GM04503 (cell line): ENCODE measurements around the gene GALNT11.
"Not testable (repeated sequence)": the region's sequence is repeated elsewhere in the genome, so short reads cannot be mapped to it uniquely, and the experiment has no call there.

Experiments
- DNase-seq: peaks from one replicate; pipeline ENCODE4 v3.0.0-alpha.2; 2012; ENCODE audit warnings: low read depth

GALNT11 gene

DNA sequence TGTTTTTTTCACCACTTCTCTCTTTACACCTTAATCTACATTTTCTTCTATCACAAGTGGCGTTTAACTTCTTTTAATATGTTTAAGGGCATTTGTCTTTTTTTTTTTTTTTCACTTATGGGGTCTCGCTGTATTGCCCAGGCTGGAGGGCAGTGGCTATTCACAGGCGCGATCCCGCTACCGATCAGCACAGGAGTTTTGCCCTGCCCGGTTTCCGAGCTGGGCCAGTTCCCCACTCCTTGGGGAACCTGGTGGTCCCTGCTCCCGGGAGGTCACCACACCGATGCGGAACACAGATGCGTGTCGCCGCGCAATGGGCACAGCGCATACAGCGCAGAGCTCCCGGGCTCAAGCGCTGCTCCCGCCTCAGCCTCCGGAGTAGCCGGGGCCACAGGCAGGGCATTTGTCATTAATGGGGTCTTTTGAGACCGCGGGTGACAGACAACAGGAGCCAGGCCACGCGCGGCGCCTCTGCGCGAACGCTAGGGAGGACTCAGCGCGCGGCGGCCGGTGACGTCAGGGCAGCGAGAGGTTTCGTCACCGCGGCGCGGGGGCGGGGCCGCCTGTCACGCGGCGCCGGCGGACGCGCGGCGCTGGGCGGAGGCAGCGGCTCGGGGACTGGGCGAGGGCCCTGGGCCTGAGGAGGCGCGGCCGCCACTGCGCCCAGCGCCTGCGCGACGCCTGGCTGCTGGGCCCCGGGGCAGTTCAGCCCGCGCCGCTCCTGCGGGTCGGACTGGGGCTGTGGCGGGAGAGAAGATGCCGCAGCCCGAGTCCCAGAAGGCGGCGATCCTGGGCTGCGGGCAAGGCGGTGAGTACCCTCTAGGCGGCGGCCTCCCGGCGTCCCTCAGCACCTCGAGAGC is at the start of gene GALNT11:
GALNT11 (plus strand) TSS at position 598 of the 860 bp plus-strand sequence. CDS start 68,554 bp downstream, outside the sequence.
- DNase-seq, result no peak

DNA sequence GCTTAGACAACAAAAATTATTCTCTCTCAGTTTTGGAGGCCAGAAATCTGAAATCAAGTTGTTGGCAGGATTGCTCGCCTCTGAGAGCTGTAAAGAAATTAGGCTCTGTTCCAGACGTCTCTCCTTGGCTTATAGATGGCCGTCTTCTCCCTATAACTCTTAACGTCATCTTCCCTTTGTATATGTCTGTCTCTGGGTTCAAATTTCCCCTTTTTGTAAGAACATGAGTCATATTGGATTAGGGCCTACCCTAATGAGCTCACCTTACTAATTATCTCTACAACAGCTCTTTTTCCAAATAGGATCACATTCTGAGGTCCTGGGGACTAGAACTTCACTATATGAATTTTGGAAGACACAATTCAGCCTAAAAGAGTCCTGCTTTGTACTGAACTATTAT is 46.9 kb upstream of the GALNT11 start:
- no peak for DNase-seq

DNA sequence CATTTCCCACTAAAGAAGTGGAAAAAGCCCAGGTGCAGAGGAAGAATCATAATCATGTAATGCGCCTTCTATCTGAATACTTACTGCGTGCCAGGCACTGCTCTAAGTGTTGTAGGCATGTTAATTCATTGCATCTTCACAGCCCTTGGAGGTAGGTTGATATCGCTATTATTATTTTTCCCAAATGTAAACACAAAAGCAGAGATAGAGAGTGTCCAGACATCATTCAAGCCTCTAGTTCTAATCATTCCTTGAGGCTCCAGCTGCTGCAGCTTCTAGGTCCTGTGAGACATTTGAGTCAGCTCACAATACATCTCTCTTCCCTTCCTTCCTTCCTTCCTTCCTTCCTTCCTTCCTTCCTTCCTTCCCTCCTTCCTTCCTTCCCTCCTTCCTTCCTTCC is 44.3 kb upstream of the GALNT11 start:
- no peak for DNase-seq

DNA sequence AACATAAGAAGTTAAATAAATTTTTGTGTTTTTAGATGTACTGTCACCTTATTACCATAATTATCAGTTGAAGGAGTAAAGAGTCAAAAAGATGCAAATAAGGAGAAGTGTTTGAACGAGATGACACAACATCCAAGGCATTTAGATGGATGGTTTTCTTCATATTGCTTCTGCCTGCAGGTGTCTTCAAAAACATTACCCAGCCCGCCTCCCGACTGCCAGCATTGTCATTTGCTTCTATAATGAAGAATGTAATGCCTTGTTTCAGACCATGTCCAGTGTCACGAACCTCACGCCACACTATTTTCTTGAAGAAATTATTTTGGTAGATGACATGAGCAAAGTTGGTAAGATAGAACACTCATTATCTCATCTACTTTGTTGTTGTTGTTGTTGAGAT is 42.7 kb upstream of the GALNT11 start:
- no peak for DNase-seq

DNA sequence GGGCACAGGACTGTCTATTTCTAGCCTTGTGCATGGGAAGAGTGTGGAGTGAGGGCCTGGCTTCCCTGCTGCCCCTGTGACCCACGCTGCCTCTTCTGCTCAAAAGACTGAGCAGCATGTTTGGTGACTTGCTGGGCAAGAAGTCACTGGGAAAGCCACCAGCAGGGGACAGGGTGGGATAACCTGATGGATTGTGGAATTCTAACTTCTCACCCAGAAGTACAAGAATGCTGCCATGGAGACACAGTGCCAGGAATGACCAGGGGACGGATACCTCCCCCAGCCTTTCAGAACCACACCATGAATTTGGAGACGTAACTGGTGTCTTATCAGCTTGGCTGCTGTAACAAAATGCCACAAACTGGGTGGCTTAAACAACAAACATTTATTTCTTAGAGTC is 40.9 kb upstream of the GALNT11 start:
- DNase-seq, result no peak

DNA sequence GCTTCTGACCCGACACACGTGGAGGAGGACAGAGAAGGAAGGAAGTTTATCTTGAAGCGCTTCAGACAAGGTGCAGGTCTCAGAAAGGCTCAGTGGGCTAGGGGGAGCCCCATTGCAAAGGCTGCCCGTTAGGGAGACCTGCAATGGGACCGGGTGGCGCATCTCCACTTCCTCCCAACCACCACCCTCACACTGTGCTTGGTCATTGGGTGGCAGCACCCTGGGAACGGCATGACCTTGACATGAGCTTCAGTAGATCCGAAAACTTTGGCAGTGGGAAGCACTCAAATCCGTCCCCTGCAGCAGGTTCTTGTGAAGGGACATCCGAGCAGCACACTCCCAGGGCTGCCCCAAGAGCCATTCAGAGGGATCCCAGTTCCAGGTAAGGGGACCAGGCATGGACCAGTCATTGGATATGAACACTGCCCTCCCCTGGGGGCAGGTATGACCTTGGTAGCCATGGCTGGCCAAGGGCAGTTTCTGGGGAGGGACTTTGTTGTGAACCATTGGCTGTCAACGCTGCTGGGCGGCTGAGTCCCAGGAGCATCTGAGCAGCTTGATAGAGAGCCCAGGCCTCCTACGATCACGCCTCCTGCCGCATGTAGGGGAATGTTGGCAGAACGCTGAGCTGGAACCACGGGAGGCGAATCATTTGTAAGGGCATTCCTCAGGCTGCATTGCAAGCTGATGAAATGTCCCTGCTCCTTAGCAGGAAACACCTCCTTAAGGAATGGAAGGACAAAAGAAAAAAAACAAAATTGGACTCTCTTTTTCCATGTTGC is 37.5 kb upstream of the GALNT11 start:
- no peak for DNase-seq

DNA sequence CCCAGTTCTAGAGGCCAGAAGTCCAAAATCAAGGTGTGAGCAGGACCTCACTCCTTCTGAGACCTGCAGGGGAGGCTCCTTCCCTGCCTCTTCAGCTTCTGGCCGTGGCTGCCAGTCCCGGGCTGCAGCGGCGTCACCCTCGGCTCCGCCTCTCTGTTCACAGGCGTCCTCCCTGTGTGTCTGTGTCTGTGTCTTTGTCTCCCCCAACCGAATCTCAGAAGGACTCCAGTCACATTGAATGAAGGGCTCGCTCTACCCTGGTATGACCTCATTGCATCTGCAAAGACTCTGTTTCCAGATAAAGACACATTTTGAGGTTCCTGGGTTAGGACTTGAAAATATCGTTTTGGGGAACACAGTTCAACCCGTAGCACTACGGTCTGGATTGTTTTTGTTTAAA is 33.1 kb upstream of the GALNT11 start:
- no peak for DNase-seq

DNA sequence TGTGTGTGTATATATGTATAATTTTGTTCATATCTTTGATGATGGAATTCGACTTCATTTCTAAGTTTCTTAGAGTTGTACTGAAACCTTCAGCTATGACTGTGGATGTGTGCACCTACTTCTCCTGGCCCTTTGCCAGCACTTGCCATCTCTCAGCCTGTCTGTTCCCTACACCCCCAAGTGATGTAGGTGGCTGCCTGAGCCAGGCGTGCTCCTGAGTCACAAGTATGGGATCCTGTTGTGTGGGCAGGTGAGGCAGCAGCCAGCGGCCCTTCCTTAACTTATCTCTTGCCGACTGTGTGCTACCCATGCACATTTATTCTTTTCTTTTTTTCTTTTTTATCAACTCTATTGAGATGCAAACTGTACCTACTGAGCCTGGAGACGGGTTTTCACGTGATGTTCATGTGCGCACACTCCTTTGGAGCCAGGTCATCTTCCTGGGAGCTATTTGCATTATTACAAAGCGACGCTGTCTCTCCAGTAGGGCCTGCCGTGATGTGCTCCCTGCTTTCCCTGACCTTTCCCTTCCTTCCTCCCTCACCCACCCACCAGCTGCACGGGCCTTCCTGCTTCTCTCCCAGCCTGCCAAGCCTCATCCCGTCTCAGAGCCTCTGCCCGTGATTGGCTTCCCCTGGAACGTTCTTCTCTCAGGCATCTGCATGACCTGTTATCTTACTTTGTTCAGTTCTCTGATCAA is 31.3 kb upstream of the GALNT11 start:
- no peak for DNase-seq

DNA sequence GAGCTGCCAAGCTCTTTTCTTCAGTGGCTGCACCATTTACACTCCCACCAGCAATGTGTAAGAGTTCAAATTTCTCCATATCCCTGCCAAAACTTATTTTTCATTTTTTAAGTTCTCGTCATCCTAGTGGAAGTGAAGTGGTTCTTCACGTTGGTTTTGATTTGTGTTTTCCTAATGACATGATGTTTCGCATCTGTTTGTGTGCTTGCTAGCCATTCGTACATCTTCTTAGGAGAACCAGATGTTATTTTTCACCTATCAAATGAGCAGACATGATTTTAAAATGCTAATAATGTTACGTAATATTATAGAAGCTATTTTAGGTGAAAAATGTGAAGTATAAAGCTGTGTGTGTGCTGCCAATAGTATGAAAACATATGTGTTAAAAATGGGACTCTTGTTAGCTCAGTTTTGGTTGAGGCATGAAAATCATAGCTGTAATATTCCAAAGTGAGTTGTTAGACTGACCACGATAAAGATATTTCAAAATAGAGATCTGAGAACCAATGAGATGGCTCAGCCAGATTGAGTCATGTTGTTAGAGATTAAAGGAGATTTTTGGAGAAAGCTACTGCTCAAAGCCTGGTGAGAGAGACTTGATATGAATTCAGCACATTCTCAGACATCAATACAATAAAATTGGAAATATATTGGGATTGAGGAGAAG is 25.9 kb upstream of the GALNT11 start:
- no peak for DNase-seq

DNA sequence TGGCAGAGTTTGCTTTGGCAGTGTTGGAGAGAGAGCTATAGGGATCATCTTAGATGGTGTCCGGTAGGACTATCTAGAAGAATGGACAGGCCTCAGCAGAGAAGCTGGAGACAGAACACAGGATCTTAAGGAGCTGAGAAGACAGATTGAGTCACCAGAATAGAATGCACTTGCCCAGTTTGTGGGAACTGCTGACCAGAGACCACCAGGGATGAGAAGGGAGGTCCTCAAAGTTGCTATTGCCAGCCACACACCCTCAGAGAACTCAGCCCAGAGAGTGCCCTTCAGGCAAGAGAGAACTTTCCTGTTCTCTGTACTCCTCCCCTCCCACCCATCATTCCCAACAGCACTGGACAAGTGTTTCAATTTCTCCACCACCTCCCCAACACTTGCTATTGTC is 25.3 kb upstream of the GALNT11 start:
- no peak for DNase-seq

DNA sequence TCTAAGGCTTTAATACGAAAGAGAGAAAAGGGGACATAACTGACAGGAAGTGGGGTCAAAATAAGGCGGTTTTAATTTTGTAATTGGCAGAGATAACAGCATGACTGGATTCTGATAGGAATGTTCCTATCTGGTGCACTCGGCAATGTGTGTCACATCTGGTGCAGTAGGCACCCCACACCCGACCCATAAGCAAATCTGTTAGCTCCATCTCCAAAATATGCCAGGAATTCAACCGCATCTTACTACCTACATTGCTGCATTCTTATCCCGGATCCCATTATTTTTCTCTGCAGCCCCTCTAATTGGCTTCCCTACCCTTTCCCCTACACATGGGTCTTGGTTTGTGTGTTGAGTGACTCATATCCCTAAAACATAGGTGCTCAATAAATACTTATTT is 19.1 kb upstream of the GALNT11 start:
- no peak for DNase-seq

DNA sequence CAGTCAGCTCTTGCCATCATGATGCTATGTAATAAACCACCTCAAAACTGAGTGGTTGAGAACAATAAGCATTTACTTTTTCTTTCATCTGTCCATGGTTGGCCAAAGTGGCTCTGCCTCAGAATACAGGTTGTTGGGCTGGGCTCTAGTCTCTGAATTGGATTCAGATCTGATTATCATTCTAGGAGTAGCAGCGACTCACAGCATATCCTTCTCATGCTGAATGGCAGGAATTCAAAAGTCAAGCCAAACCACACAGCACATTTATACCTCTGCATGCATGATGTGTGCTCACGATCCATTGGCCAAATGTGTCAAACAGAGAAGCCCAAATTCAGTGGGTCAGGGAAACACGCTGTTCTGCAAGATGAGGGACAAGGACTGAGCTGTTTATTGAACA is 13.6 kb upstream of the GALNT11 start:
- DNase-seq, result no peak

DNA sequence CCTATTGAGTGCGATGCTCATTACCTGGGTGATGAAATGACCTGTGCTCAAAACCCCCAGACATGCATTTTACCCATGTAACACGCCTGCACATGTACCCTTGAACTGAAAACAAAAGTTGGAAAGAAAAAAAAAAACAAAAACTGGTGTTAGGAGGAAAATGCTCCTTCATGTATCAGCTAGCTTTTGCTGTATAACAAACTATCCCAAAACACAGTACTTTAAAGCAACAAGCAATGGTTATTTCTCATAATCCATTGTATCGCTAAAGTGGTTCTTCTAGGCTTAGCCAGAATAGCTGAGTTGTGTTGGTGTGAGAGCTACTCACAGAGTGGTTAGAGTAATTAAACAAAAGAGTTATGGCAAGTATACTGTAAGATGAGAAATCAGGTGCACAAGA is 12.2 kb upstream of the GALNT11 start:
- no peak for DNase-seq

DNA sequence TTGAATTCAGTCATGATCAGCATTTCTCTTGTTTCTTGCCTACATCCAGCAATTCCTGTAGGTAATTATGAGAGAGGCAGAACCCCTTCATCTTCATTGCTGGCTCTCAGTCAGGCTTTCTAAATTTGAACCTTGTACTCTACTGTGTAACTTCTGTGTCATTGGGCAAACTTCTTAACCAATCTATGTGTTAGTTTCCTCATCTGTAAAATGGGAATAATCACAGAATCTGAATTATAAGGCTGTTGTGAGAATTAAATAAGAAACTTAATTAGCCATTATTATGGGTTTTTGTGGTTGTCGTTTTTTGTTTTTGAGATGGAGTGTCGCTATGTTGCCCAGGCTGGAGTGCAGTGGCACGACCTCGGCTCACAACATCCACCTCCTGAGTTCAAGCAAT is 11.5 kb upstream of the GALNT11 start:
- DNase-seq, result no peak

DNA sequence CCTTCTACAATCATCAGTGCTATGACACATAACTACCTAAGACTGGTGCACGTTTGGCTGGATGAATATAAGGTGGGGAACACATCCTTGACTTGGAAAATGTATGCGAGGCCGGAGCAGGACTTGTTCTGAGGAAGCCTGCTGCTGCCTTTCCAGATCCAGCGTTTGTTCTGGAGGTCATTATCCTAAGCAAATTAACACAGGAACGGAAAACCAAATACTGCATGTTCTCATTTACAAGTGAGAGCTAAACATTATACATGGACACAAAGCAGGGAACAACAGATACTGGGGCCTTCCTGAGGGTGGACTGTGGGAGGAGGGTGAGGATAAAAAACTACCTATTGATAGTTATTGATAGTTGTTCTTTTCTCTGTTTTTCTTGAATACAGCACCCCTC is 10.8 kb upstream of the GALNT11 start:
- no peak for DNase-seq

DNA sequence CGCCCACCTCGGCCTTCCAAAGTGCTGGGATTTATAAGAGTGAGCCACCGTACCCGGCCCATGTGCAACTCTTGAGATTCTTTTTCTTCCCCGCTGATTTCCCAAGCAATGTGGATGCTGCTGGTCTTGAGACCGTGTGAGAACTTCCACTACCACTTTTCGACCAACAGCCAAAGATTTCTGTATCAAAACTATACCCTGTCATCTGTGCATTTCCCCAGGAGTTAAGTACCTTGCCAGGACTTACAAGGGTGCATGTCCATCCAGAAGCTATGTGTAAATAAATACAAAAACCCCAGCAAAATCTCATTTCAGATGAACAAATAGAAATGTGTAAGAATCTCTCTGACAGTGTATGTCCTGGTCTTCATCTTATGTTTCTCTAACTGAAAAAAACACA is 9.9 kb upstream of the GALNT11 start:
- no peak for DNase-seq

DNA sequence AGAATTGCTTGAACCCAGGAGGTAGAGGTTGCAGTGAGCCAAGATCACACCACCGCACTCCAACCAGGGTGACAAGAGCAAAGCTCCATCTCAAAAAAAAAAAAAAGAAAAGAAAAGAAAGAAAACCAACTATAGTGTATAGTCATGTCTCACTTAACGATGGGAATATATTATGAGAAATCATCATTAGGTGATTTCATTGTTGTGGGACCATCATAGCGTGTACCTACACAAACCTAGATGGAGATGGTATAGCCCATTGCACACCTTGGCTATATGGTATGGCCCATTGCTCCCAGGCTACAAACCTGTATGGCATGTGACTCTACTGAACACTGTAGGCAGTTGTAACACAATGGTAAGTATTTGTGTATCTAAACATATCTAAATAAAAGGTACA is 8.5 kb upstream of the GALNT11 start:
- no peak for DNase-seq

DNA sequence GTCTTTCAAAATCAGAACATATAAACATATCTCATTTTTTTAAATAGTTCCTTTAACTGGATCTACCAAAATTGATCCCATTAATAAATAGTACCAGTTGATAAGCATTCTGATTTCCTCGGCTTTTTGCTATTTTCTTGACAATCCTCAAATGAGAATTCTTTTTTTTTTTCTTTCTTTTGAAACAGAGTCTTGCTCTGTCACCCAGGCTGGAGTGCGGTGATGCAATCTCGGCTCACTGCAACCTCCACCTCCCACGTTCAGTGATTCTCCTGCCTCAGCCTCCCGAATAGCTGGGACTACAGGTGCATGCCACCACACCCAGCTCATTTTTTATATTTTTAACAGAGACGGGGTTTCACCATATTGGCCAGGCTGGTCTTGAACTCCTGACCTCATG is 7.8 kb upstream of the GALNT11 start:
- not testable (repeated sequence) for DNase-seq

DNA sequence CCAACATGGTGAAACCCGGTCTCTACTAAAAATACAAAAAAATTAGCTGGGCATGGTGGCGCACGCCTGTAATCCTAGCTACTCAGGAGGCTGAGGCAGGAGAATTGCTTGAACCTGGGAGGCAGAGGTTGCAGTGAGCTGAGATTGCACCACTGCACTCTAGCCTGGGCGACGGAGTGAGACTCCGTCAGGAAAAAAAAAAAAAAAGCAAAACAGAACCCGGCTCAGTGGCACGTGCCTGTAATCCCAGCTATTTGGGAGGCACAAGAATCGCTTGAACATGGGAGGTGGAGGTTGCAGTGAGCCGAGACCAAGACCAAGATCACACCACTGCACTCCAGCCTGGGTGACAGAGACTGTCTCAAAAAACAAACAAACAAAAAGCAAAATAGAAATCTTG is 3.7 kb upstream of the GALNT11 start:
- not testable (repeated sequence) for DNase-seq

DNA sequence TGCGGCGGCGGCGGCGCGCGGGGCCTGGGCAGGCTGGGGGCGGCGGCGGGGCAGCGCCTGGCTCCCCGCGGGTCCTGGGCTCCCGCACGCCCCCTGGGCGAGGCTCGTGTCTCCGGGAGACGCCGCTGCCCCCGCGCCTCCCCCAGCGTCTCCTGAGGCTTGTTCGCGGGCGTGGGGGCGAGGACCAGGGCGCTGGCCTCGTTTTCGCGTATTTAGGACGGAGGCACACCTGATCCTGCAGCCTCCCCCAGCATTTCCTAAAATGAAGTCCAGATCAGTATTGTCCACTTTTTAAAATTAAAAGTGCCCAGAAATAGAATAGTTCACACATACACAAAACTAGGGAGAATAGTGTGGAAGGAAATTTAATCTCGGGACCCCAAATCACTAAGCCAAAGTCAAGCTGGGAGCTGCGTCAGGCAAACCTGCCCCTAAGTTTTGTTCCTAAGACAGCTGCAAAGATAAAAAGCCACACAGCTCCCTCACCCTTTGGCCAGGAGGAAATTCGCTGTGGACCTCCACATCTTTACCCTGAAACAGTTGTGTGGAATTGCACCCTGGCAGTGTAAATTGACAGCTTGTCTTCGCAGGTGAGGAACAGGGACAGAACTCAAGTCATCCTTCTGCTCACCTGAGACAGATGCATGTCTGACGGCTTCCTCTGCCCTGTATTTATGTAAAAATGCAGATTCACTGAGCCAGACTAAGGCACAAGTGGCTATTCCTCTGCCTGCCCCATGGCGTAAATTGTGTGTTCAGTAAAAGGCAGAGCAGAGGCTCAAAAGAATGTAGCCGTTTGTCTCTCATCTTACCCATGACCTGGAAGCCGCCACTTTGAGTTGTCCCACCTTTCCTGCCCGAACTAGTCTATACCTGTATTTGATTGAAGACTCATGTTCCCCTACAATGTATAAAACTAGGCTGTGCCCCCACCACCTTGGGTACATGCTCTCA is 740 bp downstream of the GALNT11 start:
- DNase-seq, result no peak
